NCI-H226 (cell line): ENCODE results near the gene RBM20.

Experiments
- DNase-seq: peaks from one replicate; pipeline ENCODE4 v3.0.0-alpha.2; 2015

RBM20 gene

GRCh38 chr10:110841767-110842267 is 197.7 kb downstream of the RBM20 start:
- DNase-seq: no peak

DNA sequence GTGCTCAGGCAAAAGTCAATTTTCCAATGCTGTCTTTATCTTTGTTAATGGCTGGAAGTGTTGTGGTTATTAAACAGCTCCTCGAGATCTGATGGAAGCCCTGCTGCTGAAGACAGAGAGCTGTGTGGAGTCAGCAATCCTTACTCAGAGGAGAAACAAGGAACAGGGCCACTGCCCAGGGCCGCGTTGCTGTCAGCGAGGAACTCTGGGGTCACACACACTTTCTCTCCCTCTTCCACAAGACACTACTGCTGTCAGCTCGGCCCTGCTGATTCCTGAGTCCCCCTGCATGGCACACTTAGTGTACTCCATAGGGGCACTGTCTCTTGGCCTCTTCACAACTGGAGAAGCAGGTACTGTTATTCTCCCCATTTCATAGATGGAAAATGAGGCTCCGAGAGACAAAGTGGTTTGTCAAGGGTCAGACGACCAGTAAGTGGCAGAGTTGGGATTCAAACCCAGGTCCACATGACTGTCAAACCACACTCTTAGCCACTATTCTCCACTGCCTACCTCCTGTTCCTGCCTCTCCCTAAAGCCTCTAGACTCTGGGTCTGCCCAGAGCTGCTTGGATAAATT is 198.3 kb downstream of the RBM20 start:
- DNase-seq: no peak

GRCh38 chr10:110843031-110843430 is 198.9 kb downstream of the RBM20 start:
- DNase-seq: no peak

GRCh38 chr10:110843796-110844616 is 199.9 kb downstream of the RBM20 start:
- DNase-seq: no peak

- DNase-seq: no peak
Measured at GRCh38 chr10:110844617-110844881, 200.4 kb downstream of the RBM20 start.

GRCh38 chr10:110845192-110845755 is 201.1 kb downstream of the RBM20 start:
- DNase-seq: no peak

DNA sequence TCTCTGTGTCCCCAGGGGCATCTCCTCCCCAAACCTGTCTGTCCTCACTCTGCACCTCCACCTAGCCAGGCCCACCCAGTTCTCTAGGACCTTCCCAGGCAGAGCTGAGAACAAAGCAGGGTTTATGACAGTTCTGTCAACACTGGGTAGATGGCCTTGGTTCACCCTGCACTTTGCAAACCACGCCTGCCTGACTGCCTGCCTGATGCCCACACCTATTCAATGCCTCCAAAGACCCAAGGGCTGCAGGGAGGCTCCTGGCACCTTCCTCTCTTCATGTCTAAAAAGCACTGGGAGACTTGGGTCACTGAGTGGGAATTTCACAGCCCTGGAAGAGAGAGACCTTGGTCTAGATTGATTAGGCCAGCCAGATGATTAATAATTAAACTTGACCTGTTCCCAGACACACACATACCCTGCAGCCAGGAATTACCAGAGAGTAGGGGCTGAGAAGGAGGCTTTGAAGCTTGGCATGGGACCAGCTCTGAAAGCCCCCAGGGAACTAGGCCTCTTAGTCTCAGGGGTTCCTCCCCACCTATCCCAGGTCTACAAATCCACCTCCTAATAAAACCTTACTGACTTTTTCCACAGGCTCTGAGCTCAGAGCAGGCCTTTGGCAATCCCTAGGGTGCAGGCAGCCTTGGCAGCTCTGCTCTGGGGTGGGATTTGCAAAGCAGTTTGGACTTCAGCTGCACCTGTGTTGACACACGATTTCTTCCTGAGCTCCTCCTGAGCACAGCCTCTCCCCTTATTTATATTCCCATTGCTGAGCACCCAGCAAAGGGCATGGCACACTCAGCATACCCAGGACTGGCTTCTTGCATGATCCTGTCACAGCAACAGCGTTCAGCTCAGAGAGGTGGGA is 201.9 kb downstream of the RBM20 start:
- DNase-seq: no peak

- DNase-seq: no peak
Measured at GRCh38 chr10:110847374-110847773, 203.2 kb downstream of the RBM20 start.

- no peak for DNase-seq
Measured at GRCh38 chr10:110848106-110848505, 204.0 kb downstream of the RBM20 start.

GRCh38 chr10:110850099-110850498 is 206.0 kb downstream of the RBM20 start:
- no peak for DNase-seq

DNA sequence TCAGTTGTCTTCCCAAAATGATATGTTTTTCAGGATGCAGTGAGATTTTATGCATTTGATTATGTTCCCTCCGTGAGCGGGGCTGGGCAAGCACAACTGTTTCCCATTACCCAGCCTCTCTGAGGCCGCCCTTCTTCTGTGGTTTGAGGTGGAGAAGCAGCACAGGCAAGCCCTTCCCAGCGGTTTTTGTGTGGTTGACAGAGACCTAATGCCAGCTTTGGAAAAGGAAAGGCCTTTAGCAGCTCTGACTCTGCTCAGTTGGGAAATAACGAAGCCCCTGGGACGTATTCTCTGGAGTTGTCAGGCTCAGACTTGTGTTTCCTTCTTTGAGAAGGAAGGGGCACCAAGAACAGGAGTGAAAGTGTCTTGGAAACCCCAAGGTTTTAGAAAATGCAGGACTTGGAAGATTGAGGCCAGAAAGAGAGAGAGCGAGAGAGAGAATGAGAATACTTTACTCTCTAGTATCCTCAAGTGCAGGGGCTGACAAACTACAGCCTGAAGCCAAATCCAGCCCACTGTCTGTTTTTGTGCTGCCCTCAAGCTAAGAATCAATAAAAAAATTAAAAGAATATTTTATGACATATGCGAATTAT is 207.0 kb downstream of the RBM20 start:
- DNase-seq: no peak

DNA sequence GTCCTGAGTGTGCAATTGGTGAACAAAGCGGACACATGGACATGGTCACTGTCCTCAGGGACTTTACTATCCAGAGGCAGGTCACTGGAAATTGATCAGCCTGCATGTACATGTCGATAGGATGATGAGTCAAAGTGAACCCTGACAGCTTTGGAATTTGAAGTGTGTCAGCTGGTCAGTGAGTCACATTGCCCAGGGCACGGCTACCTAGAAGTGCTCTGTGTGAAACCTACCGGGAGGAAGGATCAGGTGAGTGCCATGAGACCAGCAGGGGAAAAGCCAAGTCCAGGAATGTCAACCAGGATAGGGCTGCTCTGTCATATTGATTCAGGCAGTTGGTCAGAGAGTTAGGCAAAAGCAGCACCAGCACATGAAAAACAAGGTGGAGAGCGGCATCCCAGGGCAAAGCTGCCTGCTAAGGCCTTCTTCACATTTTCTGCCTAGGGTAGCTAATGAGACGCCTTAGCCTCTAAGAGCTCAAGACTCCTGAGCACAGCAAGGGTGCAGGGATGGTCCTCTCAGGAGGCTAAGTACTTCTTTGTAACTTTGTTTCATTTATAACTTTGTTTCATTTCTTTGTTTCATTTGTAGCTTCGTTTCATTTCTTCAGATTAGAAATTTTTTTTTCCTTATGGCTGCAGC is 208.2 kb downstream of the RBM20 start:
- DNase-seq: no peak

DNA sequence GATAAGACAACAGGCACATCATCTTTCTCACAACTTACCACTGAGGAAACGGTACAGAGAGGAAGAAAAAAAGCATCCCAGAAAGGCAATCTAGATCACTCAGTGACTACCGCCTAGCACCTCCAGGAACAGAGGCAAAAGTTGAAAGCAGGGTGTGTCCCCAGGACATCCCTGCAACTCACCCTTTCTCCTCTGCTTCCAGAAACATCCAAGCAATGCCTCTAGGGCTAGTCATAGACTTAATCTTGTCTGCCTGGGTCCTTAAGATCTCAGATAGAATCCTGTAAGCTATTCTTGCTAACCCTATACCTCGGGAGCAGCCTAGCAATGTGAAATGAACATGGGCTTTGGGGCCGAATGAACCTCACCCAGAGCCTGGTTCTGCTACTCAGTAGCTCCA is 208.8 kb downstream of the RBM20 start:
- DNase-seq: no peak

DNA sequence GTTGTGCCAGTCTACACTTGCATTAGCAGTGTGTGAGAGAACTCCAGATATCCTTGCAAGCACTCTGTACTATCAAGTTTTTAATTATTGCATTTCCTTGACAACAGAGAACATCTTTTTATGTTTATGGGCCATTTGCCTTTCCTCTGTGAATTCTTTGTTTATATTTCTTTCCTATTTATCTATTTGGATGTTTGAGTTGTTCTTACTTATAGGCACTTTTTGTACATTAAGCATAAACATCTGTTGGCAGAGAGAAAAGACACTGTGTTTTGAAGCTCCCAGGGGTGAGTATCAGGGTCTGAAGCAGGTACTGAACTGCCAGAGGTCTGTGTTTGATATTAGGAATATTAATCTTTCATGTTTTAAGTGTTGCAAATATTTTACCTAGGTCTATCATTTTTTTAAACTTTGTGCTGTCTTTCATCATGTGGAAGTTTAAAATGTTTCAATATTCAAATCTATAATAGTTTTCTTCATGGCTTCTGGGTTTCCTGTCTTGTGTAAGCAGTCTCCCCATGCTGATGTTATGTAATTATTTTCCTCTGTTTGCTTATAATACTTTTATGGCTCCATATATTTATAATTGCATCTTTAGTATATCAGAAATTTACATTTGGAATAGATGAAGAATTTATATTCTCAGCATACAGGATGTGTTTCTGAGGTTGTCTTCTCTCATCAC is 209.9 kb downstream of the RBM20 start:
- no peak for DNase-seq

- DNase-seq: peak; percentile 65
Measured at GRCh38 chr10:110857265-110858171, 213.4 kb downstream of the RBM20 start.

- DNase-seq: peak; percentile 27
Measured at GRCh38 chr10:110858297-110858934, 214.3 kb downstream of the RBM20 start.

GRCh38 chr10:110859206-110859972 is 215.3 kb downstream of the RBM20 start:
- no peak for DNase-seq

DNA sequence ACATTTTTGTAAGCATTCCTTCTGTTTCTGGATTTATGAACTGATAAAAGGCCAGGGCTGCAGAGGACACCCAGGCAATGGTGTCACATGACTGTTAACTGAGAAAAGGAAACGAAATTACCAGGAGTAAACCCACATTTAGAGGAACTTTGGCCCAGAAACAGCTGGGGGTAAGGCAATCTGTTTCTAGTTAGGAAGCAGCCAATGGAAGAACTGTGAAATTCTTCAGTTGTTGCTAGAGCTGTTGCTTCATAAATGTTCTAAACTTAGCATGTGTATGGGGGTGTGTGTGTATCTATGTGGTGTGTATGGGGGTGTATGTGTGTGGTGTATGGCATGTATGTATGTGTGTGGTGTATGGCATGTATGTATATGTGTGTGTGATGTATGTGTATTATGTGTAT is 215.8 kb downstream of the RBM20 start:
- no peak for DNase-seq

DNA sequence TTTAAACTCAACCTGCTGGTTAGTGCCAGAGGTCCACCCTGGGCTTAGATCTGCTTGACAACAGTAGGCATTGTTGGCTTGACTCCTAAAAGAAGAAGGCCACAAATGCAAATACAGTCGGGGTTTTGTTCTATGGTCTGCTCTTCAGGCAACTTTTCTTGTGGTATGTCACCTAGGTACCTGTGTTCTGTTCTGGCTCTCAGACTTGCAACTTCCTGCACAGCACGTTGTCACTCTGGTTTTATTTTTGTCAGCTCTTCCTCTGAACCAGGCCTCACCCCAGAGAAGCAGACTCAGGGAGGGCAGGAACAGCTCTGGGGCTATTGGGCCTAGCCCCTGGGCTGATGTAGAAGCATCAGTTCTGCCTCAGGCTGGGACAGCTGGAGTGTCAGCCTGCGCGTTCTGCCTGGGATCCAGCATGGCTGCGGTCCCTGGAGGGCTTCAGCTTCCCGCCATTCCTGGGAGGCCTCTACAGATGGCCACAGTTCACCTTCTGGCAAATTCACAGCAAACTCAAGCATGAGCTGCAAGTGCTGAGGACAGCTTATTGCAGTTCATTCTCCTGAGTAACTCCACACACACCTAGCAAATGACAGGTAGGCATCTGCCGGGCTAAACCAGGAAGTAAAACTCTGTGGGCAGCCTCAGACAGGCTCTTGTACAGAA is 216.6 kb downstream of the RBM20 start:
- no peak for DNase-seq
